ENCODE measurements around the gene SLN.

DNA sequence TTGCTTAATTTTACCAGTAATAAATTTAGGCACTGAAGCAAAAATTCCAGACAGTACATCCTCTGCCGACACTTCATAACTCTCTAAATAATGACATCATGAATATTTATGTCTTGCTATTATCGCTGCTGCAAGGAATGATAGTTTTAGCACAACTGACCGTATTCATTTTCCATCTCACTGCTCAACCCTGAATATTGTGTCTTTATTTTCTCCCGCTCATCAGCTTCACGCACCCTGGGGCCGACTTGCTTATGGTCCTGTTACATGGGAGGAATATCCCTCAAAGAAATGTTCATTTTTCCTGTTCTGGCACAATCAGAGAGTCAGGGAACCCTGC, 33.3 kb downstream of the SLN start:
- TF ChIP-seq, protein P1, sequence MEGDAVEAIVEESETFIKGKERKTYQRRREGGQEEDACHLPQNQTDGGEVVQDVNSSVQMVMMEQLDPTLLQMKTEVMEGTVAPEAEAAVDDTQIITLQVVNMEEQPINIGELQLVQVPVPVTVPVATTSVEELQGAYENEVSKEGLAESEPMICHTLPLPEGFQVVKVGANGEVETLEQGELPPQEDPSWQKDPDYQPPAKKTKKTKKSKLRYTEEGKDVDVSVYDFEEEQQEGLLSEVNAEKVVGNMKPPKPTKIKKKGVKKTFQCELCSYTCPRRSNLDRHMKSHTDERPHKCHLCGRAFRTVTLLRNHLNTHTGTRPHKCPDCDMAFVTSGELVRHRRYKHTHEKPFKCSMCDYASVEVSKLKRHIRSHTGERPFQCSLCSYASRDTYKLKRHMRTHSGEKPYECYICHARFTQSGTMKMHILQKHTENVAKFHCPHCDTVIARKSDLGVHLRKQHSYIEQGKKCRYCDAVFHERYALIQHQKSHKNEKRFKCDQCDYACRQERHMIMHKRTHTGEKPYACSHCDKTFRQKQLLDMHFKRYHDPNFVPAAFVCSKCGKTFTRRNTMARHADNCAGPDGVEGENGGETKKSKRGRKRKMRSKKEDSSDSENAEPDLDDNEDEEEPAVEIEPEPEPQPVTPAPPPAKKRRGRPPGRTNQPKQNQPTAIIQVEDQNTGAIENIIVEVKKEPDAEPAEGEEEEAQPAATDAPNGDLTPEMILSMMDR (conservative IDR thresholded peaks at IDR 0.05; ENCODE audit: low read depth, low read length): no peak
- TF ChIP-seq EZH2phosphoT487 (IDR thresholded peaks at IDR 0.05; ENCODE audit: borderline replicate concordance, low read length) (no peak), EZH2 (IDR thresholded peaks at IDR 0.05; ENCODE audit: low read length, unreplicated experiment) (no peak)
